D721Med (cell line): ENCODE data around the gene MRFAP1.
A peak's percentile ranks its signal among the peaks of the same experiment; 100 is the strongest.
"Not testable (repeated sequence)": the region's sequence is repeated elsewhere in the genome, so short reads cannot be mapped to it uniquely, and the experiment has no call there.

Experiments used
- DNase-seq: peaks from one replicate; pipeline ENCODE4 v3.0.0; 2011; ENCODE audit warnings: low spot score; ENCODE audit not compliant: insufficient read length
- FAIRE-seq: peaks from 2 replicates; lab custom pipeline; 2011; peaks lifted over from hg19 to GRCh38; lab: Jason Lieb, UNC
- CTCF ChIP-seq: IDR thresholded peaks from 2 replicates; pipeline ENCODE4 v1.5.1; 2012; ENCODE audit warnings: mild to moderate bottlenecking, control low read depth; ENCODE audit not compliant: insufficient read depth; ENCODE audit errors: missing control alignments

The MRFAP1 gene

GRCh38 chr4:6668391-6668790 lies 27.9 kb downstream of the MRFAP1 start:
- FAIRE-seq (no peak), DNase-seq (no peak)
- no peak for TF ChIP-seq CTCF

GRCh38 chr4:6671648-6672047 lies 31.2 kb downstream of the MRFAP1 start:
- DNase-seq (no peak), FAIRE-seq (no peak)
- TF ChIP-seq CTCF: no peak

GRCh38 chr4:6672131-6672530 lies 31.6 kb downstream of the MRFAP1 start:
- no peak for TF ChIP-seq CTCF
- DNase-seq: no peak
- FAIRE-seq: no peak

- not testable (repeated sequence) for FAIRE-seq, DNase-seq
Measured at GRCh38 chr4:6672541-6673190, 32.2 kb downstream of the MRFAP1 start.

GRCh38 chr4:6673191-6673659 lies 32.7 kb downstream of the MRFAP1 start:
- DNase-seq, FAIRE-seq: not testable (repeated sequence)

GRCh38 chr4:6673660-6674499 lies 33.4 kb downstream of the MRFAP1 start:
- no peak for TF ChIP-seq CTCF
- FAIRE-seq (no peak), DNase-seq (peak; percentile 90)

GRCh38 chr4:6674500-6675149 lies 34.1 kb downstream of the MRFAP1 start:
- FAIRE-seq (no peak), DNase-seq (no peak)
- peak; percentile 18 for TF ChIP-seq CTCF
